BE2C (cell line): ENCODE measurements around the gene ASB3.
"Not testable (repeated sequence)": the region's sequence is repeated elsewhere in the genome, so short reads cannot be mapped to it uniquely, and the experiment has no call there.

ENCODE experiments used
- DNase-seq: peaks from one replicate; pipeline ENCODE4 v3.0.0-alpha.2; 2020
- H3K27me3 ChIP-seq: fragments of 250-450 bp; sonication (Bioruptor Pico); 2 replicates; pipeline ENCODE4 v1.5.1; 2020; ENCODE audit warnings: mild to moderate bottlenecking
- H3K36me3 ChIP-seq: fragments of 250-450 bp; sonication (Bioruptor Pico); 2 replicates; pipeline ENCODE4 v1.5.1; 2020; ENCODE audit warnings: mild to moderate bottlenecking
- H3K4me1 ChIP-seq: fragments of 250-450 bp; sonication (Bioruptor Pico); 2 replicates; pipeline ENCODE4 v1.5.1; 2020
- H3K4me3 ChIP-seq: 2 replicates; pipeline ENCODE4 v1.5.1; 2011; ENCODE audit warnings: low read depth, low read length
- H3K9me3 ChIP-seq: fragments of 250-450 bp; sonication (Bioruptor Pico); 2 replicates; pipeline ENCODE4 v1.5.1; 2020
- TF ChIP-seq, protein P1 (sequence below): IDR thresholded peaks from 2 replicates; pipeline ENCODE4 v1.5.1; 2012; ENCODE audit warnings: mild to moderate bottlenecking, low read depth, low read length

ASB3 gene

DNA sequence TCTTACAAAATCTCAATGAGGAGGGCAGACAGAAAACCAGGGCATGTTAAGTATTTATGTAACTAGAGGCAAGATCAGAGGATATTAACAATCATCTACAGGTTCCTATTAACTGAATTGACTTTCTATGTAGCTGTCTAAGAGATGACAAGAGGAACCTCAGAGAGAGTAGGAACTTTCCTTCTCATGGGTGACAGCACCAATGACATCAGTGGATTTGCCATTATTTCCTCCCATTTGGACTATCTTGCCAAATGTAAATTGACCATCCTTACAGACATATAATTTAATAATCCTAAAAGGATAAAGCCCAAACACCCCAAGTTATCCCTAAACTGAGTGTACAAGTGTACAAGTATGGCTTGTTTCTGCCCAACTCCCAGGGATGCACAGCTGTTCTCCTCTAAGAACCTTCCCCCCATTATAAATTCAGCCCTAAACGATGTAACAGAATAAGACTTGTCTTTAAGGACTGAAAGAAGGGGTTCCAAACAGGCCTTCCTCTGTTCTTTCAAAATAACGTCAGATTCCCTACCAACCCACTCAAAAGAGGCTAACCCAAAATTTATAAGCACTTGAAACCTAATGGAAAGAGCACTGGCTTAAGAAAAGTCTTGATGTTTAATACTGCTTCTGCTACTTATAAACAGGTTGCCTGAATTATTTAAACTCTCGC is 92.5 kb downstream of the ASB3 start:
- H3K4me1 ChIP-seq: no peaks in the 10 kb centered on the region
- no peaks in the 10 kb centered on the region for H3K36me3 ChIP-seq
- DNase-seq: no peak
- H3K27me3 ChIP-seq: no peaks in the 10 kb centered on the region
- TF ChIP-seq, protein P1, sequence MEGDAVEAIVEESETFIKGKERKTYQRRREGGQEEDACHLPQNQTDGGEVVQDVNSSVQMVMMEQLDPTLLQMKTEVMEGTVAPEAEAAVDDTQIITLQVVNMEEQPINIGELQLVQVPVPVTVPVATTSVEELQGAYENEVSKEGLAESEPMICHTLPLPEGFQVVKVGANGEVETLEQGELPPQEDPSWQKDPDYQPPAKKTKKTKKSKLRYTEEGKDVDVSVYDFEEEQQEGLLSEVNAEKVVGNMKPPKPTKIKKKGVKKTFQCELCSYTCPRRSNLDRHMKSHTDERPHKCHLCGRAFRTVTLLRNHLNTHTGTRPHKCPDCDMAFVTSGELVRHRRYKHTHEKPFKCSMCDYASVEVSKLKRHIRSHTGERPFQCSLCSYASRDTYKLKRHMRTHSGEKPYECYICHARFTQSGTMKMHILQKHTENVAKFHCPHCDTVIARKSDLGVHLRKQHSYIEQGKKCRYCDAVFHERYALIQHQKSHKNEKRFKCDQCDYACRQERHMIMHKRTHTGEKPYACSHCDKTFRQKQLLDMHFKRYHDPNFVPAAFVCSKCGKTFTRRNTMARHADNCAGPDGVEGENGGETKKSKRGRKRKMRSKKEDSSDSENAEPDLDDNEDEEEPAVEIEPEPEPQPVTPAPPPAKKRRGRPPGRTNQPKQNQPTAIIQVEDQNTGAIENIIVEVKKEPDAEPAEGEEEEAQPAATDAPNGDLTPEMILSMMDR: no peak
- no peak overlapping the region for H3K4me3 ChIP-seq
- H3K9me3 ChIP-seq: no peaks in the 10 kb centered on the region

DNA sequence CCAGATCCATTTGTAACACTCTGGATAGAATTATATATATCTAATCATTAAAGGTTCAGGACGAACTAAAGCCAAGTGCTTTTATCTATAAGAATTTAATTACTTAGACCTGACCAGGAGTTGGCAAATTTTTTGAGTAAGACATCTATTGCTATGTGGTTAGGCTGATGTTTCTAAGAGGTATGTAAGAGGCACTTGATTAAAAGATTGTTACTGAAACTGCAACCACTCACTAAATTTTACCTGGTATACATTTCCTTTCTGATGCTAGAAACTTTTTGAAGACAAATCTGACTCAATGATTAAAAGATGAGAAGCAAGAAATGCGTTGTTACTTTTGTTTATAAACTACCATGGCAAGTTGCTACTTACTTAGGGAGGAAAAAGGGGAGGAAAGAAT is 95.9 kb downstream of the ASB3 start:
- Histone ChIP-seq H3K36me3 (no peaks in the 10 kb centered on the region), H3K4me1 (no peaks in the 10 kb centered on the region), H3K9me3 (no peaks in the 10 kb centered on the region), H3K27me3 (no peaks in the 10 kb centered on the region), H3K4me3 (no peak overlapping the region)
- no peak for DNase-seq
- TF ChIP-seq, protein P1: no peak

DNA sequence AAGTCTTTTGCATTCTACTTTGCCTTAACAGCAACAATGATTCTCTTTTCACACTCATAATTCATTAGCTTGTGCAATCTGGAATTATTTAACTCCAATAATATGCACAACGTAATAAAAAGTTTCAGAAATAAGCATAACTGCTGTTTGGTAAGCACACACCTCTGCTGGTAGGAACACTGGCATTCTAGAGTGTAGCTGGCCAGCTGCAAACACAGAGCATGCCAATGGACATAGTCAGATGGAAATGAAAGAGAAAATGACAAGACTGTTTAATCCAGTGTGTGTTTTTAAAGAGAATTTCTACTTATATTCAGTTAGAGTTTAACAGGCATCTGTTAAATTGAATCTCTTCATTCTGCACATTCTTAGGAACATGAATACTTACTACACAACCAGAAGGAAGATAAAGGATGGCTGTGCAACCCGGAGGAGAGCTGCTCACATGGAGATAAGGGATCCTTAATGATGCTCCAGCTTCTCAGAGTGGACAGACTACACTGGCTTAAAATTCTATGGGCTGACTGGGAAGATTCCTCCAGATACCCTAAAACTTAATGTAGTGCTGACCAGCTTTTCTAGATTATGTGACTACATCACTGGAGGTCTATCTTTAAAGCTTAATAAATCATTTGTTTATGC is 113.8 kb downstream of the ASB3 start:
- no peaks in the 10 kb centered on the region for H3K36me3 ChIP-seq
- no peak overlapping the region for H3K4me3 ChIP-seq

DNA sequence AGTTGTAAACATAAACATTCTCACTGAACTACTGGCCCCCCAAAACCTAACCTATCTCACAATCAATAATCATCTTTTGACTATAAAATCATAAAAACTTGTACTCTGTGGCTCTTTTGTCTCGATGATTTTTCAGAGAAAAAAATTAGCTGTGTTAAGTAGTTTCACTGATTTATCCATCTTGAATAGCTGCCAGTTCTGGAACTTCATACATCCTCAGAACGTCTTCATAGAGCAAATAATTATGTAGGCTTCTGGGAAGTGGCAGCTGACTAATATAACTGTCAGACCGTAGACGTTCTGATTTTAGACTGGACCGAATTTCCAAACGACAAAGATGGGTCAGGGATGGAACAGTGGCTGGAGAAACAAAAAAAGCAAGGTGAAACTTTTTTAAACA is 116.4 kb downstream of the ASB3 start:
- no peak for DNase-seq
- TF ChIP-seq, protein P1: no peak
- H3K4me3 ChIP-seq: no peak overlapping the region
- H3K9me3 ChIP-seq: no peaks in the 10 kb centered on the region
- H3K27me3 ChIP-seq: no peaks in the 10 kb centered on the region
- no peaks in the 10 kb centered on the region for H3K4me1 ChIP-seq
- H3K36me3 ChIP-seq: no peaks in the 10 kb centered on the region

More for the DNA sequence above, 113.8 kb downstream of the ASB3 start:
- Histone ChIP-seq H3K27me3 (no peaks in the 10 kb centered on the region), H3K9me3 (no peaks in the 10 kb centered on the region), H3K4me1 (no peaks in the 10 kb centered on the region)
- no peak for DNase-seq
- TF ChIP-seq, protein P1: no peak

DNA sequence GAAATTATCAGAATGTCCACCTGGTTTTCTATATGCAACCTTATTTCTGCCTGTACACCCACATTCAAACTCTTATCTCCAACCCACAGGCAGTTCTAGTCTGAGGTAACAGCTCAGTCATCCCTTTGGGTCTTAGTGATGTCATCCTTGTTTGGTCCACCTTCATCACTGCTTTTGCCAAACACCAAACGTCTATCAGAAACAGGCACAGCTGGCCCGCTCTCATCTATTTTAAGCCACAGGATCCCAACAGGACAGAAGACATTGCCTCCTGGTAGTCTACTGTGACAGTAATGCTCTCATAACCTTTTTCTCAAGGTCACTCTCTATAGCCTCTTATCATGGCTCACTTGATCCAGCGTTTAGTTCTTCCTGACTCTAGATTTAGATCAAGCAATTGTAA is 118.1 kb downstream of the ASB3 start:
- TF ChIP-seq, protein P1: no peak
- H3K36me3 ChIP-seq: no peaks in the 10 kb centered on the region
- no peak overlapping the region for H3K4me3 ChIP-seq
- H3K9me3 ChIP-seq: no peaks in the 10 kb centered on the region
- no peaks in the 10 kb centered on the region for H3K4me1 ChIP-seq
- no peak for DNase-seq
- no peaks in the 10 kb centered on the region for H3K27me3 ChIP-seq

DNA sequence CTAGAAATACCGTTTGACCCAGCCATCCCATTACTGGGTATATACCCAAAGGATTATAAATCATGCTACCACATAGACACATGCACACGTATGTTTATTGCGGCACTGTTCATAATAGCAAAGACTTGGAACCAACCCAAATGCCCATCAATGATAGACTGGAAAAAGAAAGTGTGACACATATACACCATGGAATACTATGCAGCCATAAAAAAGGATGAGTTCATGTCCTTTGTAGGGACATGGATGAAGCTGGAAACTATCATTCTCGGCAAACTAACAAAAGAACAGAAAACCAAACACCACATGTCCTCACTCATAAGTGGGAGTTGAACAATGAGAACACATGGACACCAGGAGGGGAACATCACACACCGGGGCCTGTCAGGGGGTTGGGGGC is 119.6 kb downstream of the ASB3 start:
- H3K9me3 ChIP-seq, H3K4me1 ChIP-seq, DNase-seq, H3K27me3 ChIP-seq, H3K36me3 ChIP-seq, H3K4me3 ChIP-seq: not testable (repeated sequence)
